B cell (primary cell): ENCODE measurements around the gene CXXC1.

ENCODE experiments used
- EZH2 ChIP-seq: IDR thresholded peaks from 2 replicates; pipeline ENCODE4 v1.6.1; 2012; ENCODE audit warnings: borderline replicate concordance, low read depth, mild to moderate bottlenecking, moderate library complexity, low read length; ENCODE audit not compliant: insufficient read depth, poor library complexity, severe bottlenecking
- TF ChIP-seq, protein P1 (sequence below): fragments of 200-600 bp; IDR thresholded peaks from one replicate; pipeline ENCODE4 v1.8.0; 2022; ENCODE audit warnings: antibody characterized with exemption, mild to moderate bottlenecking

DNA sequence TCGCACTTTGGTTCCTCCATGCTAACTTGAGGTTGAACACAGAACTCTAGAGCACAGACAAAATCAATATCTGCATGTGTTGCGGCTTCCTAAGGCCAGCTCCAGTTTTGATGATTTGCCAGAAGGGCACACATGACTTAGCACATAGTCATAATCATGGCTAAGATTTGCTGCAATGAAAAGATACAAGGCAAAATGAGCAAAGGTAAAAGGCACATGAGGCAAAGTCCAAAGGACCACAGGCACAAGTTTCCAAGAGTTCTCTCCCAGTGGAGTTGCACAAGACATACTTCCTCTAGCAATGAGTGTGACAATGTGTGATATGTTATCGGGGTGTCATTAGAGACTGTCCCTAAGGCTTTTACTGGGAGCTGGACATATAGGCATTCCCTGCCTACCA is 24.2 kb upstream of the CXXC1 start:
- TF ChIP-seq, protein P1, sequence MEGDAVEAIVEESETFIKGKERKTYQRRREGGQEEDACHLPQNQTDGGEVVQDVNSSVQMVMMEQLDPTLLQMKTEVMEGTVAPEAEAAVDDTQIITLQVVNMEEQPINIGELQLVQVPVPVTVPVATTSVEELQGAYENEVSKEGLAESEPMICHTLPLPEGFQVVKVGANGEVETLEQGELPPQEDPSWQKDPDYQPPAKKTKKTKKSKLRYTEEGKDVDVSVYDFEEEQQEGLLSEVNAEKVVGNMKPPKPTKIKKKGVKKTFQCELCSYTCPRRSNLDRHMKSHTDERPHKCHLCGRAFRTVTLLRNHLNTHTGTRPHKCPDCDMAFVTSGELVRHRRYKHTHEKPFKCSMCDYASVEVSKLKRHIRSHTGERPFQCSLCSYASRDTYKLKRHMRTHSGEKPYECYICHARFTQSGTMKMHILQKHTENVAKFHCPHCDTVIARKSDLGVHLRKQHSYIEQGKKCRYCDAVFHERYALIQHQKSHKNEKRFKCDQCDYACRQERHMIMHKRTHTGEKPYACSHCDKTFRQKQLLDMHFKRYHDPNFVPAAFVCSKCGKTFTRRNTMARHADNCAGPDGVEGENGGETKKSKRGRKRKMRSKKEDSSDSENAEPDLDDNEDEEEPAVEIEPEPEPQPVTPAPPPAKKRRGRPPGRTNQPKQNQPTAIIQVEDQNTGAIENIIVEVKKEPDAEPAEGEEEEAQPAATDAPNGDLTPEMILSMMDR: no peak
- no peak for TF ChIP-seq EZH2
